ENCODE data around the gene LRPAP1.

DNA sequence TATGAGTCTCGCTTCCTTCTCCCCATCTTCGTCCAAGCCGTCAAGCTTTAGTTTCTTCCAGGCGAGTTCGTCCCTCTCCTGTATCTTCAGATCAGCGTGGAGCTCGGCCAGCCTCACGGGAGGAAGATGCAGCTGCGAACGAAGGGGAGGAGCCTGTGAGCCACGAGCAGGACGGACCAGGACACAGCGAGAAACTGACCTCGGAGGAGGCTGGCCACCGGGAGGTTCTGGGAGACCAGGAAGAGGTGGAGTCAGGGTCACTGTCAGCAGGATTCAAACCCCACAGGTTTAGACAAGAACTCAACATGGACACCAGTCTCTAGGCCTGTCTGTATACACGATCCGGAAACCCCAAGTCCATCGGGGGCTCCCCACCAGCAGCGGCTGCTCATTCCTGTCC lies 7.3 kb downstream of the LRPAP1 start:
- TF ChIP-seq GATA3 (IDR thresholded peaks at IDR 0.05; ENCODE audit: low read depth, low read length) = no peak
- TF ChIP-seq GATA2 (IDR thresholded peaks at IDR 0.05; ENCODE audit: low read depth, low read length) = no peak

Measured in SH-SY5Y (cell line).